Peyer's patch (tissue), 4 donors: ENCODE data around the gene ZCCHC3.

Experiments
- POLR2A ChIP-seq, 2 donors: fragments of 450-650 bp; IDR thresholded peaks; one replicate each; pipeline ENCODE4 v1.5.1; 2017; ENCODE audit warnings: antibody characterized with exemption in 2 of 2, mild to moderate bottlenecking in 2 of 2, moderate library complexity in 2 of 2
- TF ChIP-seq, protein P1 (sequence below), 6 experiments: fragments of 450-650 bp in 4 of 6; fragments of 200-600 bp in 2 of 6; sonication (generic) in 1 of 6; IDR thresholded peaks; one replicate each; pipeline ENCODE4 v1.5.1; 2017 to 2019; ENCODE audit warnings: antibody characterized with exemption in 6 of 6, mild to moderate bottlenecking in 3 of 6, moderate library complexity in 1 of 6

DNA sequence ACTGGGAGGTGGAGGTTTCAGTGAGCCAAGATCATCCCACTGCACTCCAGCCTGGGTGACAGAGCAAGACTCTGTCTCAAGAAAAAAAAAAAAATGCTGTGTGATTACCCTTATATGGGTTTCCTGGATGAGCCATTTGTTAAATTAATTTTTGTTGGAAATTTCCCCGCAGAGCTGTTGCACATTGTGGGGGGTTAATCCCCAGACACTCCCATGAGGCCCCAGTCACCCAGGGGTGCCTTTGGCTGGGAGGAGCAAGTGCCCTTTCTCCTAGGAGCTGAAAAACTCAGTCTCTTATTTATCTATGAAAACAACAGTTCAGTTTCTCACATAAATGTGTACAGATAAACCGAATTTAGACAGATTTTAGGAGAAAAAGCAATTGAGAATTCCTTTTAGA is 44.6 kb upstream of the ZCCHC3 start:
- TF ChIP-seq, protein P1, sequence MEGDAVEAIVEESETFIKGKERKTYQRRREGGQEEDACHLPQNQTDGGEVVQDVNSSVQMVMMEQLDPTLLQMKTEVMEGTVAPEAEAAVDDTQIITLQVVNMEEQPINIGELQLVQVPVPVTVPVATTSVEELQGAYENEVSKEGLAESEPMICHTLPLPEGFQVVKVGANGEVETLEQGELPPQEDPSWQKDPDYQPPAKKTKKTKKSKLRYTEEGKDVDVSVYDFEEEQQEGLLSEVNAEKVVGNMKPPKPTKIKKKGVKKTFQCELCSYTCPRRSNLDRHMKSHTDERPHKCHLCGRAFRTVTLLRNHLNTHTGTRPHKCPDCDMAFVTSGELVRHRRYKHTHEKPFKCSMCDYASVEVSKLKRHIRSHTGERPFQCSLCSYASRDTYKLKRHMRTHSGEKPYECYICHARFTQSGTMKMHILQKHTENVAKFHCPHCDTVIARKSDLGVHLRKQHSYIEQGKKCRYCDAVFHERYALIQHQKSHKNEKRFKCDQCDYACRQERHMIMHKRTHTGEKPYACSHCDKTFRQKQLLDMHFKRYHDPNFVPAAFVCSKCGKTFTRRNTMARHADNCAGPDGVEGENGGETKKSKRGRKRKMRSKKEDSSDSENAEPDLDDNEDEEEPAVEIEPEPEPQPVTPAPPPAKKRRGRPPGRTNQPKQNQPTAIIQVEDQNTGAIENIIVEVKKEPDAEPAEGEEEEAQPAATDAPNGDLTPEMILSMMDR (IDR thresholded peaks at IDR 0.05), result no peak
- TF ChIP-seq POLR2A (IDR thresholded peaks at IDR 0.05), result no peak
